HepG2 (cell line): ENCODE results near the gene RHBDD1.

Source experiments
- ZBTB7A ChIP-seq: sonication (generic); formaldehyde crosslinking; IDR thresholded peaks from 2 replicates; pipeline ENCODE4 v1.8.0; 2022; ENCODE audit warnings: mild to moderate bottlenecking, missing genetic modification reagents
- ZFP91 ChIP-seq: sonication (generic); formaldehyde crosslinking; IDR thresholded peaks from 2 replicates; pipeline ENCODE4 v1.9.0; 2022; ENCODE audit warnings: missing genetic modification reagents, mild to moderate bottlenecking, borderline replicate concordance
- ZNF10 ChIP-seq: sonication (generic); formaldehyde crosslinking; IDR thresholded peaks from 2 replicates; pipeline ENCODE4 v1.4.0; 2020; ENCODE audit warnings: mild to moderate bottlenecking, low read depth, missing genetic modification reagents, borderline replicate concordance
- ZNF143 ChIP-seq: sonication (generic); formaldehyde crosslinking; IDR thresholded peaks from 2 replicates; pipeline ENCODE4 v1.4.0; 2020; ENCODE audit warnings: missing genetic modification reagents

- TF ChIP-seq ZNF10, result no peak
- no peak for TF ChIP-seq ZBTB7A (CRISPR knock-in tag)
- TF ChIP-seq ZNF143 (CRISPR knock-in tag), result no peak
- TF ChIP-seq ZFP91 (CRISPR knock-in tag), result no peak
These were observed 184.6 kb downstream of the RHBDD1 start for GRCh38 chr2:227020416-227020815.
